Neural progenitor cell (in vitro differentiated cells): ENCODE measurements around the gene ERBB3.

Source experiments
- EZH2 ChIP-seq: fragments of 200-600 bp; sonication (generic); IDR thresholded peaks from 2 replicates; pipeline ENCODE4 v1.6.1; 2017; ENCODE audit warnings: antibody characterized with exemption, mild to moderate bottlenecking, moderate library complexity
- EZH2phosphoT487 ChIP-seq: fragments of 200-600 bp; sonication (generic); IDR thresholded peaks from 2 replicates; pipeline ENCODE4 v1.6.1; 2017; ENCODE audit warnings: antibody characterized with exemption
- TF ChIP-seq, protein P1 (sequence below): fragments of 200-600 bp; sonication (generic); IDR thresholded peaks from 2 replicates; pipeline ENCODE4 v1.5.1; 2017; ENCODE audit warnings: antibody characterized with exemption, mild to moderate bottlenecking

- TF ChIP-seq, protein P1, sequence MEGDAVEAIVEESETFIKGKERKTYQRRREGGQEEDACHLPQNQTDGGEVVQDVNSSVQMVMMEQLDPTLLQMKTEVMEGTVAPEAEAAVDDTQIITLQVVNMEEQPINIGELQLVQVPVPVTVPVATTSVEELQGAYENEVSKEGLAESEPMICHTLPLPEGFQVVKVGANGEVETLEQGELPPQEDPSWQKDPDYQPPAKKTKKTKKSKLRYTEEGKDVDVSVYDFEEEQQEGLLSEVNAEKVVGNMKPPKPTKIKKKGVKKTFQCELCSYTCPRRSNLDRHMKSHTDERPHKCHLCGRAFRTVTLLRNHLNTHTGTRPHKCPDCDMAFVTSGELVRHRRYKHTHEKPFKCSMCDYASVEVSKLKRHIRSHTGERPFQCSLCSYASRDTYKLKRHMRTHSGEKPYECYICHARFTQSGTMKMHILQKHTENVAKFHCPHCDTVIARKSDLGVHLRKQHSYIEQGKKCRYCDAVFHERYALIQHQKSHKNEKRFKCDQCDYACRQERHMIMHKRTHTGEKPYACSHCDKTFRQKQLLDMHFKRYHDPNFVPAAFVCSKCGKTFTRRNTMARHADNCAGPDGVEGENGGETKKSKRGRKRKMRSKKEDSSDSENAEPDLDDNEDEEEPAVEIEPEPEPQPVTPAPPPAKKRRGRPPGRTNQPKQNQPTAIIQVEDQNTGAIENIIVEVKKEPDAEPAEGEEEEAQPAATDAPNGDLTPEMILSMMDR: no peak
- TF ChIP-seq EZH2phosphoT487: no peak
- no peak for TF ChIP-seq EZH2
Observed at GRCh38 chr12:56146492-56147460, 66.8 kb downstream of the ERBB3 start.
